BJ (cell line): ENCODE results near the gene SKIL. TPM values are rescaled to one million over a fixed set of nuclear protein-coding genes. Genes with fewer than 3 reads are reported as not detected.

Experiments used
- CTCF ChIA-PET: fragments of 350-600 bp; formaldehyde crosslinking; extraction: SDS; loops from one replicate; lab custom pipeline; 2021; ENCODE audit warnings: antibody characterized with exemption, inconsistent platforms; lab: Yijun Ruan, JAX
- POLR2A ChIA-PET: fragments of 300-600 bp; sonication (Branson Sonifier 250); formaldehyde crosslinking; extraction: SDS; loops from one replicate; lab custom pipeline; 2021; ENCODE audit warnings: antibody characterized with exemption; lab: Charles Lee
- DNase-seq: peaks from one replicate; pipeline ENCODE4 v3.0.0-alpha.2; 2011; ENCODE audit warnings: low read depth
- H3K27me3 ChIP-seq: 2 replicates; pipeline ENCODE4 v1.6.0; 2011; ENCODE audit warnings: low read length; ENCODE audit not compliant: control insufficient read depth, insufficient read depth
- H3K36me3 ChIP-seq: 2 replicates; pipeline ENCODE4 v1.5.1; 2011; ENCODE audit warnings: low read length; ENCODE audit not compliant: control insufficient read depth, insufficient read depth
- H3K4me3 ChIP-seq: 2 replicates; pipeline ENCODE4 v1.5.1; 2011; ENCODE audit warnings: low read depth, mild to moderate bottlenecking, control low read depth, low read length
- CTCF ChIP-seq: IDR thresholded peaks from 2 replicates; pipeline ENCODE4 v1.5.1; 2011; ENCODE audit warnings: low read depth, mild to moderate bottlenecking, control low read depth, inconsistent platforms, low read length, moderate library complexity; ENCODE audit not compliant: insufficient read depth
- polyA plus RNA-seq: library from polyadenylated mRNA; depleted of rRNA; stranded (reverse); fragments of >200 nt; gene quantifications from 2 replicates; pipeline ENCODE4 v1.2.3, GENCODE V29; 2011

The SKIL gene
- polyA plus RNA-seq, 1 experiment: 9.7 TPM

GRCh38 chr3:170350515-170351413 lies 6.8 kb upstream of the SKIL start:
- POLR2A ChIA-PET: no interaction called here

DNA sequence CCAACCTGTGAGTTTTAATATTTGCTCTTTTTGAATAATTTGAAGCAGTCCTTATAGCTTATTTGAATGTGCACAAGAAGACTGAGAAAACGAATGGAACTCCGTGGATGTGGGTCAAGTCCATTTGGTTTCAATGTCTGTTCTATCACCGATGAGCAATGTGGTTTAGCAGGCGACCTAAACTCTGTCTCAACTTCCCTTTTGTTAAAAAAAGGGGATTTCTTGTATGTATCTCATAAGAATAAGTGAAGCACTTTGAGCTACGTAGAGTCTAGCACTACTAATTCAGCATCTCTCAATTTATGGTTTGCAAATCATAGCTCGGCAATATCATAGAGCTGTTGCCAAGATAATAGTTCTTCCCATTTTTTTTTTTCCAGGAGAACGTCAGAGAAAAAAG lies 4.6 kb upstream of the SKIL start:
- no peak for TF ChIP-seq CTCF
- no peak for DNase-seq
- no peaks in the 10 kb centered on the region for H3K27me3 ChIP-seq
- POLR2A ChIA-PET: no interaction called here
- H3K4me3 ChIP-seq: no peak overlapping the region
- CTCF ChIA-PET: interaction anchor here (1.4 kb wide), 1 partner anchor 57 kb away, joined by 3 read pairs; no protein-coding TSS in a partner anchor
- no peaks in the 10 kb centered on the region for H3K36me3 ChIP-seq

More at GRCh38 chr3:170350515-170351413, 6.8 kb upstream of the SKIL start:
- TF ChIP-seq CTCF: no peak
- Histone ChIP-seq H3K27me3 (no peaks in the 10 kb centered on the region), H3K36me3 (no peaks in the 10 kb centered on the region), H3K4me3 (no peak overlapping the region)
- CTCF ChIA-PET: no interaction called here
- DNase-seq: no peak

DNA sequence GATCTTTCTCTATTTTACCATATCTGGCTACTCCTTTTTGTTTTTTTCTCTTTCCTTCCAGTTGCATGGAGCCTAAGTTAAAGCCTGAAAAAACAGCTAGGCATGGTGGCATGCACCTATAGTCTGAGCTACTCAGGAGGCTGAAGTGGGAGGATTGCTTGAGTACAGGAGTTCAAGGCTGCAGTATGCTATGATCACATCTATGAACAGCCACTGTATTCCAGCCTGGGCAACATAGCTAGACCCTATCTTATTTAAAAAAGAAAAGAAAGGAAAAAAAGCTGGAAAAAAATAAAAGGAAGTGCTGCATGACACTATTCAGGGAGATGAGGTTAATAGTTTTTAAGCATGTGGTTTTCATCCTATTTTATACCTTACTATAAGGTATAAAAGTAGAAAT lies 4.0 kb upstream of the SKIL start:
- ChIA-PET POLR2A (no interaction called here), CTCF (interaction anchor here (1.0 to 1.7 kb wide), 3 partner anchors 57 to 458 kb away, joined by 3 to 4 read pairs (median 3); no protein-coding TSS in a partner anchor)
- Histone ChIP-seq H3K36me3 (no peaks in the 10 kb centered on the region), H3K27me3 (no peaks in the 10 kb centered on the region), H3K4me3 (no peak overlapping the region)
- no peak for DNase-seq
- TF ChIP-seq CTCF: no peak

GRCh38 chr3:170354760-170355159 lies 2.8 kb upstream of the SKIL start:
- CTCF ChIA-PET: interaction anchor here (1.7 kb wide), 1 partner anchor 457 kb away, joined by 4 read pairs; no protein-coding TSS in a partner anchor
- no peaks in the 10 kb centered on the region for H3K36me3 ChIP-seq
- POLR2A ChIA-PET: no interaction called here
- no peaks in the 10 kb centered on the region for H3K27me3 ChIP-seq
- H3K4me3 ChIP-seq: no peak overlapping the region
- DNase-seq: no peak
- no peak for TF ChIP-seq CTCF
